Stimulated activated CD8-positive, alpha-beta memory T cell treated with anti-CD3 and anti-CD28 coated beads, Interleukin-2, amount 100 ng/mL, for 48 hours (primary cell): Measurements from ENCODE around the gene PRDM15.

Experiments
- DNase-seq, 2 donors: peaks; one replicate each; pipeline ENCODE4 v3.0.0-alpha.2; 2020; ENCODE audit warnings: low read depth in 2 of 2

The PRDM15 gene

DNA sequence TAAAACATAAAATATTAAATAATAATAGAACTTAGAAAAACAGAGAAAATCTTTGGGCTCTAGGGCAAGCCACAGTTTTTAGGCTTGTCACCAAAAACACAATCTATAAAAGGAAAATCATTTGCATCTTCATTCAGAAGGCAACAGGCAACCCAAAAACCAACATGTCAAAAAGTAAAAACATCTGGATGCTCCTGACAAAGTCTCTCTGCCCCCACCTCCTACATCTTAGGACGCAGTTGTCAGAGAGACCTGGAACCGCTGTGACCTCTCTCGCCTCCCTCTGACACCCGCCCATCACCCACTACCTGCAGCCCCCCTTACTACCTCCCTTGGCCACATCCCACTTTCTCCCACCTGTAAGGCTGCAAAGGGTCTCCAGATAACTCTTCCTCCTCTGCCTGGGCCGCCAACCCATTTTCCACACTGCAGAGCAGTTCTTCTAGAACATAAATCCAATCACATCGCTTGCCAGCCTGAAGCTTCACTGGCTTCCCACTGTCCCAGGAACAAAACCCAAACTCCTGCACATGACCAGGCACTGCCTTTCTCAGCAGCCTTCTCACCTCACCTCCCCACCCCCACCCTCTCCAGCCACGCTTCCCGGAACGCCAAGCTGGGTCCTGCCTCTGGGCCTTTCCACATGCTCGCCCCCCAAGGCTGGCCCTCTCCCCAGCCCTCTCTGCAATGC, 14.7 kb downstream of the PRDM15 start:
- DNase-seq = no peak

DNA sequence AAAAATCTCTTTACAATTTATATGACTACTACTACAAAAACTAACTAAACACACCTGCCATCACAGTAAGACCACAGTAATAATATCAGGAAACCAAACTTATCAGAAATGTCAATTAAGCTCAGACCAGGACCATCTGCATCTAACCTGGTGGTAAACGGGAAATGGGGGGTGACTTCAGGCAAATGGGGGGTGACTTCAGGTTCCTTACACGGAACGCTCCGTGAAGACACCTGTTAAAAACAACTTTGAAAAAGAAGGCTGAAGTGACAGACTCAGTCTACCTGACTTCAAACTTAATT, 15.8 kb downstream of the PRDM15 start:
- no peak for DNase-seq

DNA sequence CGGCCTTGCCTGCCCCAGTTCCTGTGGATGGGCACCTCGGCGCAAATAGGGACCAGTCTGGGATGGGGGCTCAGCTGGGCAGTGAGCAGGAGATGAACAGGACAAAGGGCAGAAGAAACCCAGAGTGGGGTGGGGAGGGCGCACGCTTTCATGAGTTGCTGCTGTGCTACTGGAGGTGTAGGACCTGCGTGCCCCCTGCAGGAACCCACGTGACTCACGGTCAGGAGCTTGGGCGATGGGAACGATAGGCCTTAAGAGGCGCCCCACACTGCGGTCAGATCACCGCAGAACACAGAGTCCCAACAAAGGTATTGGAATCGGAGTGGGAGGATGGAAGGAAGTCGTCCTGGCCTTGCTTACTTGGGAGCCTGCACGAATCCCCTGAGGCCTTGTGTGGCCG, 17.2 kb downstream of the PRDM15 start:
- no peak for DNase-seq

DNA sequence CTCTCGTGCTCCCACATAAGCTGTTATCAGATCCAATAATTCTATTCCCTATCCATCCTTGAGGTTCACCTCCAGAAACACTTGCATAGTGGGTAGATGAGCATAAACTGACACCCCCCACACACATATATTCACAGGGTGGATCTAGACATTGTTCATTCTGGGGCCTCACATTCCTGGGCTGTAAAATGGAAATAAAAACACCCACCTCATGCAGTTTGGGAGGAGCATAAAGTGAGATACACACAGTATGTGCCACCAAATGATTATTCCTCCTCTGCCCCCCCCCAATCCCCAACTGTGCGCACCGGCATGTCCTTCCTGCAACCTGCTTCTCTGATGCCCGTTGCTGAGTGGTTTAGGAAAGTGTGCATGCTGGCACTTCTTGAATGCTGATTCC, 17.9 kb downstream of the PRDM15 start:
- no peak for DNase-seq

DNA sequence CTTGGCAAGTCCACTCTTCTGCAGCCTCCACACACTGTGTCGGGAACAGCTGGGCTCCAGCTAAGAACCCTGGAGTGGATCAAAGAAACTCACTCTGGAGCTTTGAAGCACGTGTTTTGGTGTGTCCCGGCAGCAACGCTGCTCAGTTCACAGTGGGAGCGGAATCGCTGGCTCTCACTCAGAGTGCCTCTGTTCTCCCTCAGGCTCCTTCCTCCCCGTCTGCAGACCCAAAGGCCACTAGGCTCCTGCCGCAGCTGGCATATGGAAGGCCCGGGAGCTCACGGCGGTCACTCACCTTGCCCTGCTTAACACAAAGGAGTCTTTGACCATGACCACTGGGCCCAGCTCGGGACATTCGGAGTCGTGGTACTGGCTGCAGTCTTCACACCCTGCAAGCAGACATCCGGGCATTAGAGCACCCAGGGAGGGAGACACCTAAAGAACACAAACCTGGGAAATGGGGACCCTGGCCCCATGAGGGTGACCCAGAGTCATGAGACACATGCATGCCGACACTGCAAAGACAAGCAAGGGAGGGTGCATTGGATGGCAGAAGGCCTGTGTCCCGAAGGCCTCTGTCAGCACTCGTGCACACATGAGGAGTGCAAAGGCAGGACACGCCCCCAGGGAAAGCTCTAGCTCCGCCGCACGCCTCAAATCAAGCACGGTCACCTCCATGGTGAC, 19.7 kb downstream of the PRDM15 start:
- no peak for DNase-seq

DNA sequence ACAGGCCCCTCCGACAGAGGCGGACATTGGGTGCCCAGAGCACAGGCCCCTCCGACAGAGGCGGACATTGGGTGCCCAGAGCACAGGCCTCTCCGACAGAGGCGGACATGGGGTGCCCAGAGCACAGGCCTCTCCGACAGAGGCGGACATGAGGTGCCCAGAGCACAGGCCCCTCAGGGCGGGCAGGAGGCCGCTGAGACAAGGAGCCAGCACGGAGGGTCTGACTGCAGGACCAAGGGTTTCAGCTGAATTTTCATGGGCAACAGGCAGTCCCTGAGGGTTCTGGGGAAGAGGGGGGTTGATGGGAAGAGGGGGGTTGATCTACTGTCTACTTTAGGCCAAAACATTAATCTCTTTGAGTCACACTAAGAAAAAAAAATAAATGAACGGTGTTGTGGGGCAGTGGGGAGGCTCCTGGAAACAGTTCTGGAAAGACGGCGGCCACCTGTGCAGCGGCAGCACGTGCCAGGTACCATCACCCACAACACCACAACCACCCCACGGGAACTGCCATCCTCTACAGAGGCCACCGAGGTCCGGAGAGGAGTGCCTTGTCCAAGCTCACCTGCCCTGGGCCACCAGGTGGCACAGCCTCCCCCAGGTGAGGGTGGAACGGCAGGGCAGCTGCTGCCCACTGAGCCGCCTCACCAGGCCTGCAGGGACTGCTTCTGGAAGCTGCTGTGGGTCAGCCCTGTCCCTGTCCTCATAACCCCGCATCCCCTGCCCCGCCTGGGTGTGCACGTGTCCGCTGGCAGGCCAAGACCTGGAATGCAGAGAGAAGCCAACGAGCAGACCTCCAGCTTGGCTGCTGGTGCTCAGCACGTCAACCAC, 20.5 kb downstream of the PRDM15 start:
- DNase-seq = no peak

DNA sequence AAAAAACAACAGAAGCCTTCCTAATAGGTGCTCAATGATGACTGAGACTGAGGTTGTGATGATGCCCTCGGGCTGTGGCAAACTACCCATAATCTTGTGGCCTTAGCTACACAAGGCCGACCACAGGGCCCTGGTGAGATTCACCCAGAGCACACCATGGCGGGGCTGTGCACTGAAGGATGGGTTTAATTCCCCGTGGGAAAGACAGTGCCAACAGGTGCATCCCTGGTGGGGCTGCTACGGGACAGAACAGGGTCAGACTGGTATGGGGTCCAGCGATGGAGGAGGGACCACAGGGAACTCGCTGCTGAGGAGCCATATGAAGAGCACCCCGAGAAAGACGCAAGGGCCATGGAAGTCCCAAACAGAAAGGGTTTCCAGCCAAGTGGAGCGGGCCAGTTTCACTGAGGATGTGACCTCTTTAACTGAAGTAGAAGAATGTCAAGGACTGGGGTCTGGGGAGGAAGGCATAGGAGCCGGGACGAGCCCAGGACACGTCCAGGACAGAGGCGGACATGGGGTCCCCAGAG, 21.3 kb downstream of the PRDM15 start:
- no peak for DNase-seq

DNA sequence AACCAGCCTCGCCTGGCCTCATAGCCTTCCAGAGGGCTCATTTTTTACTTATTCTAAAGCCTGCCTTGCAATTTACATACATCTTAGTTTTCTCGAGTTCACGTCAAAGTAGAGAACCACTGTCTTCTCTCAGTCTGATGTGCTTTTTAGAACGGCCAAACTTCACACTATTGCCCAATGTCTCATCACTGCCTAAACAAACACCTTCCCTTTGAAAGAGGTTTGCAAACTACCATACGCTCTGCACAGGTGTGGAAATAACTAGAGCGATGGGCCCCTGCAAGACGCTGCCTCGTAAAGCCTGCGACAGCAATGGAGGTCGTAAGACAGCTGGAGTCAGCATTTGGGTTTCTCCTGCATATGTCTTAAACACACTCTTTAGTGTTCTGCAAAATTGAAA, 22.6 kb downstream of the PRDM15 start:
- DNase-seq = no peak

DNA sequence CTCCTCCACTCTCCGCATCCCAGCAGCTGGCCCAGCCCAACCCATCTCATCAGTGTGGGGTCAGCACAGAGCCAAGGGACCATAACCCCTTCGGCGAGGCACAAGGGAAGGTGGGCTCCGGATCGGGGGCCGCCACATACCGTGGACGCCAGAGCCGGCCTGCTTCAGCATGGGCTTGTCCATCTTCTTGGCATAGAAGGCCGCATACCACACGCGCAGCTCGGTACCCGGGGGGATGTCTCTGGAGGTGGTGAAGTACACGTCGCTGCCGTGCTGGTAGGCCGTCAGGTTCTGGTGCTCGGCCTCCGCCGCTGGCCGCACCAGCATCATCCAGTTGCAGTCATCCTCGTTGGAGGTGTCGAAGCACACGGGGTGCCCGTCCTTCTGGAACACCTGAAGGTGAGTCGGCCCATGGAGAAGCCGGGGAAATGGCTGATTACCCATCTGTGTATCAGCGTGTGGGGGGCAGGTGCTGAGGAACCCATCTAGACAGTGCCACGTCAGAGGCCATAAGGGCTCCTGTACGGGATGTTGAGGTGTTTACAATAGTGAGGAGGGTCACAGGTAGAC, 24.6 kb downstream of the PRDM15 start:
- DNase-seq = no peak

DNA sequence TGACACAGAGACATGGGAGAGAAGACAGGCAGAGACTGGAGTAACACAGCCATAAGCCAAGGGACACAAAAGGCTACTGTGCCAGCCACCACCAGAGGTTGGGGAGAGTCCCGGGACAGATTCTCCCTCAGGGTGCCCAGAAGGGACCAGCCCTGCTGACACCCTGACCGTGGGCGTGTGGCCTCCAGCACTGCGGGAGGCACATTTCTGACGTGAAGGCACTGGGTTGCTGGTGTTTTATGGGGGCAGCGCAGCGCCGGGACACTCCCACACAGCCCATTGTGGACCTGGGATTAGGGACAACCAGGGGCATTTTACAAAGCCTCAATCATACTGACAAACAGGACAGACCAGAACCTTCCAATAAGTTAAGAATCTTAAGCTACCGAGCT, 26.2 kb downstream of the PRDM15 start:
- no peak for DNase-seq

DNA sequence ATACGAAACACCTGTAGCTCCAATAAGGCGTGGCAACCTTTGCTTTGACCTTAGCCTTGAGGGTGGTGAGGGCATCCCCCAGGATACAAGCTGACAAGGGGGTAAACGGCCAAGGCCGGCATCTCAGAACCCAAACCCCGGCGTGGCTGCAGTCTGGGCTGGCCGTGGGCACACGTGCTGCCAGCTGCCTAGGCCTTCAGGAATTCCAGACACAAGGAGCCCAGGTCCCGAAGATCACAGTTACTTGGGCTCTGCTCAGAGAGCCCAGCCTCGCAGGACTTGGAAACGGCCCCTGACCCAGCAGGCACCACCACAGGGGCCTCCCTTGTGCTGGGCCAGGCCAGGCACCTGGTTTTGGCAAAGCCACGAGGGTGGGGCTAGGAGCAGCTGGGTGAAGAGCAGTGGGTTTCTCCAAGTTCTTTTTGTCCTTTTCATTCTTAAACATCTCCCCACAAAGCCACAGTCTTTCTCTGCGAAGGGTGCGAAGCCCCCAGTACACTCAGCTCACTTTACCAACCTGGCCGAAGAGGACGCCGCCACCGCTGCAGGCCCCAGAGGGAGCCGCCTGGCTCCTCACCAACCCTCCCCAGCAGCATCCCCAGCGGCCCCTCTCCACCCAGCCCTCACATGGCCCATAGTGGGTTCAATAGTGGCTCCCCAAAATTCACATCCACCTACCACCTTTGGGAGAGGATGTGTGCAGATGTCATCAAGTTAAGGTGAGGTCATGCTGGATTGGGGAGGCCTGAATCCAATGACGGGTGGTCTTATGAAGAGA, 26.8 kb downstream of the PRDM15 start:
- no peak for DNase-seq

DNA sequence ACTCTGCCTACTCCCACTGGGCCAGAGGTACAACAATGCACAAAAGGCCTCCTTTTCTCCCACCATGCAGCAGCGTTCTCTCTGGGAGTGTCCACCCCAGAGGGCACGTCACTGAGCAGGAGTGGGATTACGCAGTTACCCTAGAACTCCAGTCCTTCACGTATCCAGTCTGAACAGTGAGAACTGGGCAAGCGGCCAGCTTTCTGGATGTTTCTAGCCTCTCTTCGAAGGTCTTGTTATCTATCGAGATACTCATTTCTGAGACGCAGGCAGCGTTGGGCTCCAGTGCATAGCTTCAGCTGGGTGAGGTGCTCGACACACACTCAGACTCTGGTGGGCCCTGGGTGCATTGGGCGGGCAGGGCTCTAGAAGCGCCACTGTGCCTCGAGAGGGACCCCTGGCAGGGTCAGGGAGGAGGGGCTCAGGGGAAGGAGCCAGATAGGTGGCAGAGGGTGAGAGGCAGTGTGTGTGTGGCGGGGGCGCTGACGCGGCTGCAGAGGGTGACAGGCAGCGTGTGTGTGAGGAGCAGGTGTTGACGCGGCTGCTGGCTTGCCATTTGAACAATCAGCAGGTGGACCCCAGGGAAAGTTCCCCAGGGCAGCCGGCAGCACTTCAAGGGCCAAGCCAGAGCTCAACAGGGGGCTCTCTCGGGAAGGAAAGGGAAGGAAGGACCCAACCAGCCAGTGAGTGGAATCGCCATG, 27.9 kb downstream of the PRDM15 start:
- DNase-seq = no peak

DNA sequence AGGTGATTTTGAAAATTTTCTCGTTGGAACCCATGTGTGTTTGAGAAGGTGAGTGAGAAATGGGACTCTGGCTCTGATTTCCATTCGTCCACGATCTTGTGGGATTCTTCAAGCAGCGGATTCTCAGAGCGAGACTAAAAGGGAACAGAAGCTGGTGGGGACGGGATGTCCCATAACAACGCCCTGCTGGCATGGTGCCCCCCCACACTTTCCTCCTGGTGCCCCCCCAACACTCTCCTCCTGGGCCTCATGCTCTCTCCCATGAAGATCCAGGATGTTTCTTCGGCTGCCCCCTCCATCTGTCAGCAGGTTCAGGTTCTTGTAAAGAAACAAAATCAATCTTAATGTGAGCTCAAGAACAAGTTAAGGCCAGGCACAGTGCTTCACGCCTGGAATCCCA, 29.1 kb downstream of the PRDM15 start:
- no peak for DNase-seq

DNA sequence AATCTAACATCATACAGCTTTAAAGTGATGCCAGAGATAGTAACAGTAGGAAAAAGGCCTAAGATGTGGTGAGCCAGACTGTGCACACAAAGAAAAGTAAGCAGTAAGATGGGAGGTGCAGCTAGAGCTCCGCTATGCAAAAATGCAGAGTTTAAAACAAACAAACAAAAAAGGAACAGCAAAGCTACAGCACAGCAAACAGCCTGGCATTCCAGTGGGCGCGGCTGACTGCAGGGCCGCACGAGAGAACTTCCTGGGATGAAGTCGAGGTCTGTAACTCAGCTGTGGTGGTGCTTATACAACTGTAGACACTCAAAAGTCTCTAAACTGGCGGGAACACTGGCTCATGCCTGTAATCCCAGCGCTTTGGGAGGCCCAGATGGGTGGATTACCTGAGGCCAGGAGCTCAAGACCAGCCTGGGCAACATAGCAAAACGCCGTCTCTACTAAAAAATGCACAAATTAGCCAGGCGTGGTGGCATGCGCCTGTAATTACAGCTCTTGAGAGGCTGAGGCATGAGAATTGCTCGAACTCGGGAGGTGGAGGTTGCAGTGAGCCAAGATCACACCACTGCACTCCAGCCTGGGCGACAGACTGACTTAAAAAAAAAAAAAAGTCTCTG, 30.1 kb downstream of the PRDM15 start:
- no peak for DNase-seq

DNA sequence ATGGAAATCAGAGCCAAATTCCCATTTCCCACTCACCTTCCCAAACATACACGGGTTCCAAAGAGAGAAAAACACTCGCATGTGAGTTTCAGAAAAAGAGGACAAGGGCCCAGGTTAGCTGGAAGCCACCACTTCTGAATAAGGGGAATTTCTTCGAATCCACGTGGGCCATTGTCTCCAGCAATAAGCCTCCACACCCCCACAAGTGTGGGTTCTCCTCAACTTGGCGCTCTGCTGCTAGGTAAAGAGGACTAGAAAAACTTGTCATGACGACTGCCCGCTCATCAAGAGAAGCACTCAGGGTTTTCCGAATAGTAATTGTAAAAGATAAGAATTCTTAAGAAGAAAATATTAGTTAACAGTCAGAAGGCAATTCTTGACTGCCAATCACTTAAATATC, 30.6 kb downstream of the PRDM15 start:
- DNase-seq = no peak

DNA sequence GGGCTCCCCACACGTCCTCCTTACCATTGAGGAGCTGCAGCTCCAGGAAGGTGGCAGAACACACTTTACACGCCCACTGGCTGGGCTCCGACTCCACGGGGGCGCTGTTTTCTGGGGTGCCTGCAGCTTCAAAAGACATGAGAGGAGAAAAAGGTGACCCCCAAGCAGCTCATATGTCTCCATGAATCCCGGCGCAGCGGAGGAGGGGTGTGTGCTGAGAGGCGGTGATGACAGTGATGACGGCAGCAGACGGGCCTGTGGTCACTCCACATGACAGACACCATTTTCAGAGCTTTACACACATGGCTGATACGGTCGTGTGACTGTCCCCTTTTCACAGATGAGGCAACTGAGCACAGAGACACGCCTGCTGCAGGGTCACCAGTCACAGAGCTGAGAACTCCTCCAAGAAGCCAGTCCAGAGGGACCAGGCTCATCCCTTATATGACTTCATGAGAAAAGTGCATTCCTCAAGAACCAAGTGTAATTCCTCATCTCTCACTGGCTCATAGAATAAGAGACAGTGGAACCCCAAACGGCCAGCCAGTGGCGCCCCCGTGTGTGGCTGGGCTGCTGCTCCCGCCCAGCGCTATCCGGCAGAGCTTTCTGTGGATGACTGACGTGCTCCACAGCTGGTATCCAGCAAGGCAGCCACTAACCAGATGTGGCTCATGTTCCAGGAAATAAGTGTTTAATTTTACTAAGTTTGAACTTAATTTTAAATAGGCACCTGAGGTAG, 31.9 kb downstream of the PRDM15 start:
- no peak for DNase-seq

DNA sequence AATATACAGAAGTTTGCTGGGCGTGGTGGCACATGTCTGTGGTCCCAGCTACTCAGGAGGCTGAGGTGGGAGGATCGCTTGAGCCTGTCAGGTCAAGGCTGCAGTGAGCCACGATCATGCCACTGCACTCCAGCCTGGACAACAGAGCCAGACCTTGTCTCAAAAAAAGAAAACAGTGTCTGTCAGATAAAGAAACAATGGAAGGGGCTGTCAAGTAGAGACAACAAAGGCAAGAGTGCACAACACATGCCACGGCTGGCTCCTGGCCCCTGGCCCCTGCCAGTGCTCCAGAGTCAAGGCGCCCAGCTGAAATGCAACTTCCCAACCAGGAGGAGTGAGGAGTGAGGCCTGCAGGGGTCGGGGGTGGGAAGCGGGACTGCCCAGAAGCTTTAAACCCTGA, 32.6 kb downstream of the PRDM15 start:
- DNase-seq = no peak

DNA sequence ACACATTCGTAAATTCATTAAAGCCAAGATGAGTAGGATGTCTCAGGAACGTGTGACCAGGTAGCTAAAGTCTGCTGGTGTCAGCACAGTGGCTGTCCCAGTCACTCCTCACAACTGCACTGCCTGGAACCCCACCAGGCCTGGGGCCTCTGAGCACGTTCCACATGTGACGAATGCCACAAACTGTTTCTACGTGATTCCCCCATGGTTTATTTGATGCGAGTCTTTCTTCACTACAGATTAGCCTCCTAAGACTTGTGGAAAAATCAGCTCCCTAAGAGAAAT, 33.2 kb downstream of the PRDM15 start:
- DNase-seq = no peak

DNA sequence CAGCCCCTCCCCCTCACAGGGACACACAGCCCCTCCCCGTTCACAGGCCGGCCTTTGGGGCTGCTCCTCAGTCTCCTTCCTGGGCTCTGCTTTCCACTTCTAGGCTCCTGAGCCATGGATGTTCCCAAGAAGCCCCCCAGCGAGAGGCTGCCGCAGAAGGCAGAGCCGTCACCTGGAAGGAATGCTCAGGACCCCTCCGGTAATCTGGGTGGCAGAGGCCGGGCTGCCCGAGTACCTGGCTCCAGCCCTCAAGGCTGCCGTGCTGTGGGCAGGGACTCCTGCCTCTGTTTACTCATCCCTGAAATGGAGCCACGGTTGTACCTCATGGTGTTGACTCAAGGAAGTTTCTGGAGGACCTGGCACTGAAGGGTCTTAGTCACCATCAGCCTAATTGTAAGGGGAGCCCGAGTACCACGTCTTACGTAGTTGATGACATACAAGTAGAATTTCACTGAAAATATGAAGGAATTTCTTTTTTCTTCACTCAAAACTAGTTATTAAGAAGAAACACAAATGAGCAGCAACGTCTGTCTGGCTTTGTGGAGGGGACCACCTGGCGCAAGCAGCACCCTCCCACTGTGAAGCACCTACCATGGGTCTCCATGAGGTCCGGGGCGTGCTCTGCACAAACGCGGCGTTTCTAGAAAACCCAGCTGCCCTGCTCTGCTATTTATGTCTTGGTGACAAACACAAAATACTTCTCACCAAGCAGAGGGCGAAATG, 33.7 kb downstream of the PRDM15 start:
- DNase-seq = no peak

DNA sequence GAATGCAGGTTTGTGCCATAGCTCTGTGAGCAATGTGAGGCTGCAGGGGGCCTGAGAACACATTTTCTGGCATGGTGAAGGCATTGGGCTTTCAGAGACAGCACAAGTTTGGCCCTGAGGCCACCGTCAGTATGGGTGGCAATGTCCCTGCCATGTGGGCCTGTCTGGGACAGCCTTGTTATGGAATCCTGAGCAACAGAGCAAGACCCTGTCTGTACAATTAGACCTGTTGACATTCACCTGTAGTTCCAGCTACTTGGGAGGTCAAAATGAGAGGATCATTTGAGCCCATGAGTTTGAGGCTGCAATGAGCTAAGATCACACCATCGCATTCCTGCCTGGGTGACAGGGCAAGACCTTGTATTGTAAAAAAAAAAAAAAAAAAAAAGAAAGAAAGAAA, 35.6 kb downstream of the PRDM15 start:
- DNase-seq = no peak
